ENCODE measurements around the gene SORL1.

DNA sequence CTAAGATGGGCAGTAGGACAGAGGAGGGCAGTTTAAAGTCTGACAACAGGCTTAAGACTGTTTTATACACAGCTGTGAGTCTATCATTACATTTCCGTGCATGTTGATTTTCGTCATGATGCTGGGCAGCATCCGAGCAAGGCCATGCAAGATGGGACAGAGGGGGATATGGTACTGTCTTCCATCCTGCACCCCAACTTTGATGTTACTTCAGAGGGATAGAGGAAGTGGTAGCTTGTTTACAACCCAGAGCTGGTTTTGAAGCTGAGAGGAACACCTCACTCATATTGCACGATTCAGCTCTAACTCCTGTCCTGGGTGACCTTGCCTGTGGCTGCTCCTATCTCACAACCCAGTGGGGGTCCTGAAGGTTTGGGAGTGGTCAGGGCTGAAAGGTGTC is 3.0 kb upstream of the SORL1 start:
- TF ChIP-seq, protein P1, sequence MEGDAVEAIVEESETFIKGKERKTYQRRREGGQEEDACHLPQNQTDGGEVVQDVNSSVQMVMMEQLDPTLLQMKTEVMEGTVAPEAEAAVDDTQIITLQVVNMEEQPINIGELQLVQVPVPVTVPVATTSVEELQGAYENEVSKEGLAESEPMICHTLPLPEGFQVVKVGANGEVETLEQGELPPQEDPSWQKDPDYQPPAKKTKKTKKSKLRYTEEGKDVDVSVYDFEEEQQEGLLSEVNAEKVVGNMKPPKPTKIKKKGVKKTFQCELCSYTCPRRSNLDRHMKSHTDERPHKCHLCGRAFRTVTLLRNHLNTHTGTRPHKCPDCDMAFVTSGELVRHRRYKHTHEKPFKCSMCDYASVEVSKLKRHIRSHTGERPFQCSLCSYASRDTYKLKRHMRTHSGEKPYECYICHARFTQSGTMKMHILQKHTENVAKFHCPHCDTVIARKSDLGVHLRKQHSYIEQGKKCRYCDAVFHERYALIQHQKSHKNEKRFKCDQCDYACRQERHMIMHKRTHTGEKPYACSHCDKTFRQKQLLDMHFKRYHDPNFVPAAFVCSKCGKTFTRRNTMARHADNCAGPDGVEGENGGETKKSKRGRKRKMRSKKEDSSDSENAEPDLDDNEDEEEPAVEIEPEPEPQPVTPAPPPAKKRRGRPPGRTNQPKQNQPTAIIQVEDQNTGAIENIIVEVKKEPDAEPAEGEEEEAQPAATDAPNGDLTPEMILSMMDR (IDR thresholded peaks at IDR 0.05): no peak
- no peak for TF ChIP-seq POLR2AphosphoS5 (IDR thresholded peaks at IDR 0.05; ENCODE audit: insufficient read depth in 1 of 2, low read depth in 1 of 2)
- TF ChIP-seq POLR2A (IDR thresholded peaks at IDR 0.05): no peak
